ENCODE results near the gene ALX3.

DNA sequence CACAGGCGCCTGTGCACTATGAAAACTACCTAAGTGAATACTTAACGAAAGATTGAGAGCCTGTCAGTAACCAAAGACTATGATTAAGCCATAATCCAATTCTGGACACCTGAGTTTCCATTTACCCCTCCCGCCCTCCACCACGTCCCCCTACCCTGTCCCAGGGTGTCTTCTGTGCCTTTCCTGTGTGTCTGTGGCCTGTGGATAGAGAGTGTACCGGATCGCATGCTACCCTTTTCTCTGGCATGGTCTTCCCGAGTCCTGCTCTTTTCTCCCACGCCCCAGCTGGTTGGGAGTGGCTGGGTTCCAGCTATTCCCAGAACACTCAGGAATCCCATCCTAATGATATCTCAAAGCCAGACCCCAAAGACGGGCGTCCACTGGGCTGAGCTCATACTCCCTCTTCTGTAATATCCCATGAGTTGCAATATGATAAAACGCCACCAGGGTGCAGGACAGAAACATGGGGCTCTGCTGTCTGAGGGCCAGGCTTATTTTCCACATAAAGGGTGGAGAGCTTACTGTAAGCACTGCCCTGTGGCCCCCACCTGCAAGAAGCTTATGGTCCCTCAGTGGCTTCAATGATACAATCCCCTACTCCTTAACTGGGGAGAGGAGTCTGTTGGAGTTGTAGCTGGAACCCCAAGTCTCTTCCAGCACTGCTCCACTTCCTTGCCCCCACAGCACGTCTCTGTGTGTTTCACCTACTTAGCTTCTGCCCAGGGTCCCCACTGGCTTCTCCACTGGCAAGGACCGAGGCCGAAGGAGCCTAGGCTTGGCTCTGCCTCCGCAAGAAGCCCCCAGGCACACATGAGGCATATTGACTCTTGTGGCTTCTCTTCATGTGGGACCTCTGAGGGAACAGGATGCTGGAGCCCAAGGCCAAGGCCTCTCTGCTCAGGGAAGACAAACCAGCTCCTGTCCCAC is 17.6 kb upstream of the ALX3 start:
- peak in 3 of 4 experiments; percentile 62 to 77 (median 77) for TF ChIP-seq CTCF (IDR thresholded peaks at IDR 0.05)
- no peak for TF ChIP-seq POLR2AphosphoS5 (IDR thresholded peaks at IDR 0.05)
